GM18867 (cell line): ENCODE data around the gene SMOC1.

Source experiments
- ATAC-seq: cut with Tn5 transposase; IDR thresholded peaks from one replicate; pipeline ENCODE4 v1.9.1; 2021; ENCODE audit warnings: mild to moderate bottlenecking, moderate library complexity; ENCODE audit not compliant: unreplicated experiment

SMOC1 gene

DNA sequence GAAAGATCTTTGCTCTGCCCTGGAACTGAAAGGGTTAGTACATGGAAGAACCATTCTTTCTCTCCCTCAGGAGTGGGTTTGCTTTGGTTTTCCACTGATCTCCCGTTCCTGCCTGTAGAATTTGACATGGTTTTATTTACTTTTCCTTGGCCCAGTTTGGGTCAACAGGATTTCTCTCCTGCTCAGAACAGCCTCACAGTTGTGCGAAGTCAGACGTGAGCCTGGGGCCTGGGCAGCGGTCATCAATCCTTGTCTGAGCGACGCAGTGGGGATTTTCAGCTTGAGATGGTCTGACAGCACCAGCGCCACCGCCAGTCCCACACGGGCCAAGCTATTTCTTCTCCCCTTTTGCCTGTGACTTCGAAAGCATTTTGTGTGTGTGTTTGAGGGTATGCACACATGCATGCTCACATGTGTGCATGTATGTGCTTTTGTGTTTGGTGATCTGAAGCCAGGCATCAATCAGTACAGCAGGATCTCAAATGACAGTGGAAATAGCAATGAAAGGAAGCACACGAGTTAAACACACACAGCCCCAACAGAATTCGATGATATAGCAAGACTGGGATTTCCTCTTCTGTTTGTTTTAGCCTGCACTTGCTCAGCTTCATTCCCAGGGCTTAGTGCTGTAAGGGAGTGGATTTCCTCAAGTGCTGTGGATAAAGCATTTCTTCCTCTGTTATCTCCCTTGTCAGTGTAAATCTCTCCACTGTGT, 58.3 kb downstream of the SMOC1 start:
- ATAC-seq: no peak

DNA sequence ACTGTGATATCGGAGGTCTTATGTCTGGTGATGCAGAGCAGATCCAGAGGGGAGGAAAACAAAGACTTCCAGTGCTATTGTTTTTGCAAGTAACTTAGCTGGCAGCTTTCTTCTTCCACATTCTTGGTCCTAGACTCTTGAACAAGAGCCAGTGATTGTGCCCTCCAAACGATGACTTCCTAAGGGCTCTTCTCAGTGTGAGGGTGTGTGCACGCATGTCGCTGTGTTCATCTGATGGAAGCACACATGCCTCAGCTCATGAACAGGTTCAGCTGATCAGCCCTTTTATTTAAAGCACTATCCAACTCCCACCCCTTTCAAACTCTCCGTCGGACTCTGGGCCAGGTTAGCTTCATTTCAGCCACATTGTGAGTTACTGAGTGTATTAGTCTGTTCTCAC, 59.5 kb downstream of the SMOC1 start:
- ATAC-seq: no peak

DNA sequence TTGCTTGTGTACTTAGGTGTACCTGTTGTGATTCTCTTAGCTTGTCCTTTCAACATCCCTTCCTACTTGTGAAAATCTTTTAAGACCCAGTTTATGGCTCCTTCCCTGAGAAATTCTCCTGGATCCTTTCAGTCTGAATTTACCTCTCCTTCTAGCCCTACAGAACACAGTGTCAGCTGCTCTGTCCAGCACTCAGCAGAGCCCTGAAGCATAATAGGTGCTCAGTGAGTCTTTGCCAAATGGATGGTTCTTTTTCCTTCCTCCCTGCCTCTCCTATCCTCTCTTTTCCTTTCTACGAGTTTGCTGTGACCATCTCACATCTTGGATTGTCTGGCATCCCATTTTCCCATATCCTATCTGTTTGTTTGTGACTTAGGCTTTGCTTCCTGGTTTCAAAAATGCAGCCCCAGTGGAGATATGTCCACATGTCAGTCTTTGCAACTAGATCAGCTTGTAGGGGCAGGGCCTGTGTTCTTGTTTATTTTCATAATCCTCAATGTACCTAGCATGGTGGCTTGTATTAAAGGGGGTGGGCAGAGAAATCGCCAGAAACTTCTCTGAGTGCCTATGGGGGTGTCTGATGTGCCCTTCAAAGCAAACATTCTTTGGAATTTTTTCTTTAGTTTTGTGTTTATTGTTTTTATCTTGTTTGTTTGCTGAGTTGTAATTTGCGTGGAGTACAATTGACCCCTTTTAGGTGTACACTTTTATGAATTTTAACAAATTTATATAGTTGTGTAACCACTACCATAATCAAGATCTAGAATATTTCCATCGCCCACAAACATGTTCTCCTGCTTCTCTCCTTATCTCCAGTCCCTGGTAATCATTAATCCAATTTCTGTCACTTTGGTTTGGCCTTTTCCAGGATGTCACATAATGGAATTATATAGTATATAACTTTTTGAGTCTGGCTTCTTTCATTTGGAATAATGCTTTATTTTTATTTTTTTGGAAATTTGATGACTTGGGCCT, 62.8 kb downstream of the SMOC1 start:
- ATAC-seq: no peak

DNA sequence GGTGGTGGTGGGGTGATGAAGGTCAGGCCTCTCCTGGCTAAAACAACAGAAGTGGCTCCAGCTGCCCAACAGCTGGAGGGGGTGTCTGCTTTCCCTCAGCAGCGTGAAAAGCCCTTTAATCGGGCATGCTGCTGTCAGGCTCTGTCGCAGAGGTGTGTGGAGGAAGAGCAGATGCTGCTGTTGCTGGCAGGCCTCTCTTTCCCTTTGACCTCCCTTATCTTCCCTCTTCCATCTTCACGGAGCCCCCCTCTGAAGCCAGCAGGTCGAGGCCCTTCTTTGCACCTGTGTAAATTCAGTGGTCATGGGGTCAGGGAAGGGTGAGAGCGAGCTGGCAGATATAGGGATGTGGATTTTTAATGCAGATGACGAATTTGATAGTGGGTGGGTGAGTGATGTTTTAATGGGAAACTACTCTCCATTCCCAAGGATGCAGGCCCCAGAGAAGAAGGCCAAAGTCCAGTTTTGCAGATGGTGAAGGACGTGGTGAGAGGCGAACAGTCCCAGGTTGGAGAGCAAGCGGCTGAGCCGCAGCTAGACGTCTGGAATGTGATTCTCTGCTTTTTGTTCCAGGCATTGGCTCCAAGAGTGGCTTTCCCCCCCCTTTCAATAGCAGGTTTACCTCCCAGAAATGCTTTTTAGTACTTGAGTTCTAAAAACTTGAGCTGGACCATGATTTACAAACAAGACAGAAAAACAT, 64.0 kb downstream of the SMOC1 start:
- ATAC-seq: no peak

DNA sequence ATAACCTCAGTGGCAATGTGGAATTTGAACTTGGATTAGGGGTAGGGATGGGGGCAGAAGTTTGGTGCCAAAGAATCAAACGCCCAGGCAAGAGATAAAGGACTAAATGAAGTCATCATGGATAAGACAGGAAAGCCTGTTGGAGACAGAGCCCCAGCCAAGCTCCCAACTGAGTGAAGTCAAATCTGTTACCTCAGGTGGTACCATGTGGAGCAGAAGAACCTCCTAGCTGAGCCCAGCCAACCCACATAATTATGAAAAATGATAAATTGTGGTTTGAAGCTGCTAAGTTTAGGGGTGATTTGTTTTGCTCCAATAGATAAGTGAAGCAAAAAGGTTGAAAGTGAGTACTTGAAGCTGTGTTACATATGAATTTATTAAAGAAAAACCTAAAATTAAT, 66.1 kb downstream of the SMOC1 start:
- ATAC-seq: no peak

DNA sequence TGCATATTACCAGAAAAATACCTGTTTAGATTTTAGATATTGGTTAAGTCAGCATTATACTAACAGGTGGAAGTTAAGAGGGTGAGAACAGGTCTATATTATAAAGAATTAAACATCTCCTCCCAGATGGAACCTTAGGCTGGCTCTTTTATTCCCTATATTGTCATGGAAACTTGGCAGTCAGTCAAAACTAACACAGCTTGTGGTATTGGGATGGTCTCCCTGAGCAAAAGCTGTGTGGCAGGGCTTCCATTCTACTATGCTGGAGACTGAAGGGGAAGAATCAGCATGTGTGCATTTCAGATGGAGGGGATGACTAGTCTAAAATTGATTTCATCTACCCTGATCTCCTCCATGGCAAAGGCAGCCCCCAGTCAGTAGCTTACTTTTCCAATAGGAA, 66.7 kb downstream of the SMOC1 start:
- ATAC-seq: no peak

DNA sequence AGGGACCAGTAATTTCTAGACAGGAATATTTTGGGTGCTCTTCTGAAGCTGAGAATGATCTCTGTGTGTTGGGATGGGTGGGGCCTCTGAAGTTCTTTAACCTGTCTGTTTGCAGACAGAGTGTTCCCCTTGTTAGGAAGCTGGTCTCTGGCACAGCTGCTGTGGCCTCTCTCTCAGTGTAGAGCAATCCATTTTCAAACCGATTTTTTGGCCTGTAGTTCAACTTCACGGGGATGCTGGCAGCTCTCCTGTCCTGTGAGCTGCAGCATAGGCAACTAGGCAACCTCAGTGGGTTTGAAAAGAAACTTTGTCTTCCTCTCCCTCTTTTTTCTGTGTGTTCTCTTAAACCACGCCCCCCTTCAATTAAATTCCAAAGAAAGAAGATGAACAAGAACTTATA, 69.1 kb downstream of the SMOC1 start:
- no peak for ATAC-seq

DNA sequence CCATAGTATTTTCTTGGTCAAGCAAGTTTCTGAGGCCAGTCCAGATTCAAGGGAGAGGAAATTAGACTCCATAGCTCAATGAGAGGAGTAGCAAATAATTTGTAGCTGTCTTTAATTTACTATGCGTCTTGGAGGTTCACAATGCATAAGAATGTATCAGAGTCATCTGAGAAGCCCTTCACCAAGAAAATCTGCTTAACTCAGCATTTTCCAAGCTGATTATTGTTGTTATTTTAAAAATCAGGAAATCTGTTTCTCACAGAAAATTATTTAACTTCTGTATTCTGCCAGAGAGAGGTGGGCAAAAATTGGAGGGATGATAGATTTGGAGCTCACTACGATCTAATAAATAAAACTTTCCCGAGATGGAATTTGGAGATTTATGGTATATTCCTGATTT, 72.0 kb downstream of the SMOC1 start:
- ATAC-seq: no peak

DNA sequence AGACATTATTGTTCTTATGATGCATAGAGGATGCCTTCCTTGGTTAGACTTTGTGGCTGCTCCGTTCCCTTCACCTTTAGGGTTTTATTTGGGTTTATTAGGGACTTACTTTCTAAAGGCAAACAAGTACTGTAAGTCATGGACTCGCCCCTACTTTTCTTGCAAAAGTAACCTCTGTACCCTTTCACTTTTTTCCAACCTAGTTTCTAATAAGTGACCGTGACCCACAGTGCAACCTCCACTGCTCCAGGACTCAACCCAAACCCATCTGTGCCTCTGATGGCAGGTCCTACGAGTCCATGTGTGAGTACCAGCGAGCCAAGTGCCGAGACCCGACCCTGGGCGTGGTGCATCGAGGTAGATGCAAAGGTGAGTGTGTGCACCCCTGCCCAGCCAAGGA, 72.7 kb downstream of the SMOC1 start:
- ATAC-seq: no peak

DNA sequence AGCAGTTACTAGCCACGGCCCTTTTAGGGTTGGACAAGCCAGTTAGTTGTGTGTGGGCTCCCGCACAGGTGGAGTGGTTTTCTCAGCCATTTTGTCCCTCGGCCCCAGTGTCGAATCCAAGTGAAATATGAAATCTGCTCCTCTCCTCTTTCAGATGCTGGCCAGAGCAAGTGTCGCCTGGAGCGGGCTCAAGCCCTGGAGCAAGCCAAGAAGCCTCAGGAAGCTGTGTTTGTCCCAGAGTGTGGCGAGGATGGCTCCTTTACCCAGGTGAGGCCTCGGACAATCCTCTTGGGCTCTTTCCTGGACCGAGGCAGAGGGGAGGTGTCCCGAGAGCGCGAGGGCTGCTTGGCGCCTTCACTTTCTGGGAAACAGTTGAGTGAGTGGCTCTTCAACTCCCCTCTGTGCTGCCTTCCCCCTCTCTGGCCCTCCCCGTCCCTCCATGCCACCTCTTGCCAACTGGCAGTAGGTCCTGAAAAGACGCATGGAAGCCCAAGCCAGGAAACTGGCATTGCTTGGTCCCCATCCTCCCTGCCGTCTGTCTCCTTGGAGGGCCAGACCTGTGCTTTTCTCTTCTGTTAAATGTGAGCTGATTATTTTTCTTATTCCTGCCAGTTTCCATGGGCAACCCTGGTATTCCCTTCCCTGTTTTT, 74.2 kb downstream of the SMOC1 start:
- ATAC-seq: no peak

DNA sequence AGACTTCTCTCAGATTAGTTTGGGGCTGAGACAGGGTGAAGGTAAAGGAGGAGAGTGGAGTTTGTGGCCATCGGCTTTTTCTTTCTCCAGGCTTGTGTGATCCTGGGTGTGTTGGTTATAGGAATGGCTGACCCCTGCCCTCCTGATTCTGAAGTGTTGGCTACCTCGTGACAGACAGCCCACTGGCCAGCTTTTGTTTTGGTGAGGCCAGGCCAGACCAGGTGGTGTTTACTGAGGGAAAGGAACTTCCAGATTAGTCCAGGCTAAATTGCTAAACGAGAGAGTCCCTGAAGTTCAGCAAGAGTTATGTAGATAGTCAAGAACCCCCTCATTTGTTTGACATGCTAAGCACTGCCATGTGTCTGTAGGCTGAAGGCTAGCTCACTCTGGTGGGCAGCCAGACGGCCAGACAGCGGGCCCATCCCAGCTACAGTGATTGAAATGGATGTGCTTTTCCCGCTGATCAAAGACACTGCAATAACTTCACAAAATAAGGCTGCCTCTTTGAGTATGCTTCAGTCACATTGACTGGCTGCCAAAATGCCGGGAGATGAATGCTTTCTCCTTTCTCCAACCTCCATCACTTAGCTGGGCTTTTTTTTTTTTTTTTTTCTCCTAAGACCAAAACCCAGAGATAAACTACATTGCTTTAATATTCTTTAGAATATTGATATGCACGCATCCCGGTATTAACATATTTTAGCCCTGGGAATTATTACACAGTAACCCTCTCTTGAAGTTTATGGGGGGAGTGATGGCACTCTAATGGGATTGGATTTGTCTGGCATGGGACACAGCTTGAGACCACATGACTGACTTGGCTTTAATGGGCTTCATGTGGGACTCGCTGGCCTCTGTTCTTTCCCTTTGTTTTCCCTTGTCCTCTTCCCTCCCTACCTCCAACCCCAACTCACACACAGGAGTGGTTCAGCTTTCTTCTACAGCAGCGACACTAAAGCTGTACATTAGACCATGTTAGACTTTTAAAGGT, 76.9 kb downstream of the SMOC1 start:
- ATAC-seq: no peak

DNA sequence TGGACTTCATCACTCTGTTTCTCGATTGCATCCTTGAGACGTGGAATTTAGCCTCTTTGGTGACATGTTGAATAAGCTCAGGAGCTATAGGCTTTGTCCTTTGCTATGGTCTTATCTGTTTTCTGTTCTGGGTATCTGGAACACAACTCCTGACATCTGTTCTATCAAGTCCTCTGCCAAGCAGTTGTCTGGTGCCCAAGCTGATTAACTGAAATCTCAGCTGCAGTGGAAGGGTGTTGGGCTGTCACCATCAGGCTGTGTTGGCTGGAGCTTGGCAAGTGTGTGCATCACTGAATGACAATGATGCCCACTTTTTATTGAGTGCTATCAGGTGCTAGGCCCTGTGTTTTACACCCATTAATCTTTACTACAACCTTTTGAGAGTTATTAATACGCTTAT, 77.8 kb downstream of the SMOC1 start:
- ATAC-seq: no peak

DNA sequence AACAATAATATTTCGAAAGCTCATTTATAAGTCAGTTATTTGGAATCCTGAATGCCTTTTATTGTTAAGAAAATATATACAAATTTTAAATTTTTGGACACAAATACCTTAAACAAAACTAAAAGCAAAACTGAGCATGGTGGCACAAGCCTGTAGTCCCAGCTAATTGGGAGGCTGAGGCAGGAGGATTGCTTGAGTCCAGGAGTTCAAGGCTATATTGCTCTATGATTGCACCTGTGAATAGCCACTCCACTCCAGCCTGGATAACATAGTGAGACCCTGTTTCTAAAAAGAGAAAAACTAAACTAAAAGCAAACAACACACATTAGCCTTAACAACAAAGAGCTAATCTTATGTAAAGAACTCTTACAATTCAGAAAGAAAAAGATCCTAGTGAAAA, 78.8 kb downstream of the SMOC1 start:
- no peak for ATAC-seq

DNA sequence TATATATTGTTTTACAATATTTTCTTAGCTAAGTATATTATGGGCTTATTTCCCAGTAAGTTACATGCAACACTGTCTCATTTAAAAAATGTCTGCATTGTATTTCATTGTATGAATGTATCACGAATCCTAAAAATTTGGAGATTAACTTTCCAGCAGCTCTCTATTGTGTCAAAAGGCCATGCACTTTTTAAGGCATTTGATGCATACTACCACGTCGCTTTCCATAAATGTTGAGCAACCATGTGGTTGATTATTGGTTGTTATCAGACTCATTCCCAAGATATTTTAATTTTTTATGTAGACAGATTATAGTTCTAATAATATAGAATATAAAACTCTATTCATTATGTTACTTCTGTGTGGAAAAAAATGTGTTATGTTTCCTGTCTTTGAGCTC, 79.9 kb downstream of the SMOC1 start:
- ATAC-seq: no peak

DNA sequence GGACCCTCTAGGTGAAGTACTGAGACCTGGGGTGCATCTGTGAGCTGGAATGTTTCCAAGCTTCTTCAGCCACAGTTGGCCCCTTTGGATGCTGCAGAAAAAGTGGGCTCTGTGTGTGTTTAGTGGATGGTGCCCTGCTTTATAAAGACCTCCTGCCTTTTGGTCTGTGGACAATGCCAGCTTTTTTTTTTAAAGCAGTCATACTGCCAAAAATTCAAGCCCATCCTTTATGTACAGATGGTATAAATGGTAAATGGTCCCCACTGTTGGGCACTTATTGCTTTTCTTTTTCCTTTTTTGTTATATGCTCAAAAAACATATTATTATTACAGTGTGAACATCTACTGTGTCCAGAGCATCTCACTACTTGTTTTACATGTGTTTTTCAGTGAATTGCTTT, 81.1 kb downstream of the SMOC1 start:
- ATAC-seq: no peak

DNA sequence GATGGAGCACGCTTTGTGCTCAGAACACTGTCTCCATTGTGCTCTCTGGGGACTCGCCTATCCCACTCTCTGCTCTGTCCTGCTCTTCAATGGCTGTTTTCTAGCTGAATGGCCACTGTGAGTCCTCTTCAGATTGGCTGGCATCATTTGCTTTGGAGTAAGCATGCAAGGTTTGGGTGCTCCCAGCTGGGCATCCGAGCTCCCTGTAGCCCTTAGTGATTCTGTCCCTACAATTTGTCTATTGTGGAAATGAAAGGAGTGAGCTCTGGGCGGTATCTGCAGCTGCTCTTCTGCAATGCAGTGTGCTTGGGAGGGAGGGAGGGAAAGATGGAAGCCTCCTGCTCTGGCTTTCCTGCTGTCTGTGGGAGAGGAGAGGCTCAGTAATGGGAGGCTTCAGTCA, 84.8 kb downstream of the SMOC1 start:
- no peak for ATAC-seq

DNA sequence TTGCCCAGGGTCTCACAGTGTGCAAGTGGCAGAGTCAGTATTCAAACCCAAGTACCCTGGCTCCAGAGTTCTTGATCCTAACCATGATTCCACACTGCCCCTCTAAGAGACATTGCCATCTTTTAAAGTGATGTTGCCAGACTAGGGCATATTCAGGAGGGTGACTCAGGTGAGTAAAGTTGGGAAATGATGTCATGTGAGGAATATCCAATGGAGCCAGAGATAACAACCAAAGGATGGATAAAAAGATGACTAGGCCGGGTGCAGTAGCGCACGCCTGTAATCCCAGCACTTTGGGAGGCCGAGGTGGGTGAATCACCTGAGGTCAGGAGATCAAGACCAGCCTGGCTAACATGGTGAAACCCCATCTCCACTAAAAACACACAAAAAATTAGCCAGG, 85.6 kb downstream of the SMOC1 start:
- ATAC-seq: no peak

DNA sequence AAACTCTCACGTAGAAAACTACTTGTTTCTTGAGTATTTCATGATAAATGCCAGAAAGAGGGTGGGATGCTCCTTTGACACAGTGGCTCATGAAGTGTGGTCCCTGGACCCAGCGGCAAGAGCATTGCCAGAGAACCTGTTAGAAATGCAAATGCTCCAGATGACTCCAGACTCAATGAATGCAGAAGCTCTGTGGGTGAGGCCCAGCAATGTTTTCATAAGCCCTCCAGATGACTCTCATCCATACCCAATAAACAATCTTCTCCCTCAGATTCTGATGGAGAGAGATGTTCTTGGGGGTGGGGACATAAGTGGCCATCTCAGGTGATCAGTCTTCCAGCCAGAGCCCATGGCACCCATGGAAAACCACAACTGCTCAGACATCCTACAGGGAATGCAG, 88.9 kb downstream of the SMOC1 start:
- ATAC-seq: no peak

DNA sequence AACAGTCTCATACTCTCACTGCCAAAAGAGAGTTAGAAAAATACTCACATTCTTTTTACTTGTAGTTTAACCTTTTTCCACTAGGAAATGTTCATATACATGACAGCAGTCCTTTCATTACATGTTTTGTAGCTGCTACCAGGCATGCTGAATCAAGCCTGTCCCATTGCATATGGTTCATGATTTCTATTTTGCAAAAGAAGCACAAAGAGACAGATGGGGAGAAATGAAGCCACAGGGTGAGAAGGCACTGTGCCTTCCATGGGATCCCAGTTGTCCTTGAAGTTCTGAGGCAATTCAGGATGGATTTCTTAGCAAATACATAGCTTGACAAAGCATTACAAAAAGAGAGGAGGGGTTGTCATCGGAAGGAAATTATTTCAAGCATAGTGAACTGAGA, 89.5 kb downstream of the SMOC1 start:
- no peak for ATAC-seq

DNA sequence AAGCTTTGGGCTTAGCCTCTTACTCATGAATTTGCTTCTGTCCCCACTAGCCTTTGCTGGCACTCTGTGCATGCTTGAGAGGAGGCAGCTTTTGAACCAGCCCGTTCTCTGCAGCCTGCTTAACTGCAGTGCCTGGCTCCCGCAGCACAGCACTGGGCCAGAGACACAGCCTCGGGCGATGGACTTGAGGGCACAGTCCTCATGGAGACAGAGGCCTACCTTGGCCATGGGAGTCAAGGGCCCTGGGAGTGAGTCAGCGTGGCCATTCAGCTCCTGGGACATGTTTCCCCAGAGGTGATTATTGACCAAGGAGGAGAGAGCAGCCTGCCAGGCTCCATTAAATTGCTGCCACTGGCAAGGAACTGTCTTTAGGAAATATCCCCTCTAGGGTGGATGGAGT, 93.5 kb downstream of the SMOC1 start:
- no peak for ATAC-seq
